ENCODE measurements around the gene FLNB. TPM values are rescaled to one million over a fixed set of nuclear protein-coding genes. Genes with fewer than 3 reads are reported as not detected.

FLNB gene
- total RNA-seq, 2 donors from 2014 or later: 246 to 362 TPM

DNA sequence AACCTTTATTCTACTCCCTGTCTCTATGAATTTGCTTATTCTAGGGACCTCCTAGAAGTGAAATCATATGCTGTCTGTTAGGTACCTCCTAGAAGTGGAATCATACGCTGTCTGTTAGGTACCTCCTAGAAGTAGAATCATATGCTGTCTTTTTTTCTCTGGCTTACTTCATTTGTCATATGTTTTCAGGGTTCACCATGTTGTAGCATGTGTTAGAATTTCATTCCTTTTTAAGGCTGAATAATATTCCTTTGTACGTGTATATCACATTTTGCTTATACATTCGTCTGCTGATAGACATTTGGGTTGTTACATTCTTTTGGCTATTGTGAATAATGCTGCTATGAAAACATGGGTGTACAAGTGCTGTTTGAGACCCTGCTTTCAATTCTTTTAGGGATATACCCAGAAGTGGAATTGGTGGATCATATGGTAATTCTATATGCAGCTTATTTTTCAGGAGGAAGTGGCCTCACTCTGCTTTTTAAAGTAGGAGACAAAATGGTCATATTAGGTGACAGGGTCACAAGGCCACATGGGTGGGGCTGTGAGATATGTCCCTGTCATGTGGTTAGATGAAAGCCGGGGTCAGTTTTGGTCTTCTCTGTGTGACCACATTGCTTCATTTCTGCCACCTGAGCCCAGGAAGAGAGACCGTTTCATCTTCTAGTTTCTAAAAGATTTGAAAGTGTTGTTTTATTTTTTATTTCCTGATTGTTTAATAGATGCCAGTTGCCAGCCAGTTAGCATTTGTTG, 76.7 kb downstream of the FLNB start:
- H3K4me3 ChIP-seq: no peak overlapping the region
- no peak overlapping the region for H3K9ac ChIP-seq (ENCODE audit: low read depth in 2 of 2, low read length in 2 of 2)
- DNase-seq: no peak
- no peaks in the 10 kb centered on the region for H3K27me3 ChIP-seq
- H3K36me3 ChIP-seq: no peaks in the 10 kb centered on the region
- intact Hi-C loops (cut with DNase I): no loop called here
- H3K4me1 ChIP-seq: no peaks in the 10 kb centered on the region
- TF ChIP-seq, protein P1, sequence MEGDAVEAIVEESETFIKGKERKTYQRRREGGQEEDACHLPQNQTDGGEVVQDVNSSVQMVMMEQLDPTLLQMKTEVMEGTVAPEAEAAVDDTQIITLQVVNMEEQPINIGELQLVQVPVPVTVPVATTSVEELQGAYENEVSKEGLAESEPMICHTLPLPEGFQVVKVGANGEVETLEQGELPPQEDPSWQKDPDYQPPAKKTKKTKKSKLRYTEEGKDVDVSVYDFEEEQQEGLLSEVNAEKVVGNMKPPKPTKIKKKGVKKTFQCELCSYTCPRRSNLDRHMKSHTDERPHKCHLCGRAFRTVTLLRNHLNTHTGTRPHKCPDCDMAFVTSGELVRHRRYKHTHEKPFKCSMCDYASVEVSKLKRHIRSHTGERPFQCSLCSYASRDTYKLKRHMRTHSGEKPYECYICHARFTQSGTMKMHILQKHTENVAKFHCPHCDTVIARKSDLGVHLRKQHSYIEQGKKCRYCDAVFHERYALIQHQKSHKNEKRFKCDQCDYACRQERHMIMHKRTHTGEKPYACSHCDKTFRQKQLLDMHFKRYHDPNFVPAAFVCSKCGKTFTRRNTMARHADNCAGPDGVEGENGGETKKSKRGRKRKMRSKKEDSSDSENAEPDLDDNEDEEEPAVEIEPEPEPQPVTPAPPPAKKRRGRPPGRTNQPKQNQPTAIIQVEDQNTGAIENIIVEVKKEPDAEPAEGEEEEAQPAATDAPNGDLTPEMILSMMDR (IDR thresholded peaks at IDR 0.05): no peak
- H3K9me3 ChIP-seq: no peaks in the 10 kb centered on the region
- no peak overlapping the region for H3K27ac ChIP-seq

DNA sequence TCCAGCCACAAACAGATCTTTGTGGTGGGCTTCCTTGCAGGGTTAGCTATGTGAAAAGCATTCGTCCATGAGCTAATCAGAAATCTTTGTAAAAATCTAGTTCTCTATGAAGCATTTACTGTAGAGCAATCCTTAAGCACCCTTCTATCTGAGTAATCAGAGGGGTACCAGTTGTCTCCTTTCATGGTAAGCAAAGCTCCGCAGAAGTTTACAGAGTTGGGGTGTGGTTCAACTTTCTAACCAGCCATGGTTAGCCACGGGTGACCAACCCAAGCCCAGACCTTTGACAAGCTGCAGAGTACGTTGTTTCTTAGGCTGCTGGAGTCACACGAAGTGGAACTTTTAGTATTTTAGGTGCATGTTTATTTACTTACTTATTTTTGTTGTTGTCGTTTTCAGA, 77.4 kb downstream of the FLNB start:
- Histone ChIP-seq H3K27ac (no peak overlapping the region), H3K4me1 (no peaks in the 10 kb centered on the region), H3K4me3 (no peak overlapping the region), H3K27me3 (no peaks in the 10 kb centered on the region), H3K36me3 (no peaks in the 10 kb centered on the region), H3K9ac (ENCODE audit: low read depth in 2 of 2, low read length in 2 of 2) (no peak overlapping the region), H3K9me3 (no peaks in the 10 kb centered on the region)
- intact Hi-C loops (cut with DNase I): no loop called here
- no peak for DNase-seq
- TF ChIP-seq, protein P1 (IDR thresholded peaks at IDR 0.05): no peak

DNA sequence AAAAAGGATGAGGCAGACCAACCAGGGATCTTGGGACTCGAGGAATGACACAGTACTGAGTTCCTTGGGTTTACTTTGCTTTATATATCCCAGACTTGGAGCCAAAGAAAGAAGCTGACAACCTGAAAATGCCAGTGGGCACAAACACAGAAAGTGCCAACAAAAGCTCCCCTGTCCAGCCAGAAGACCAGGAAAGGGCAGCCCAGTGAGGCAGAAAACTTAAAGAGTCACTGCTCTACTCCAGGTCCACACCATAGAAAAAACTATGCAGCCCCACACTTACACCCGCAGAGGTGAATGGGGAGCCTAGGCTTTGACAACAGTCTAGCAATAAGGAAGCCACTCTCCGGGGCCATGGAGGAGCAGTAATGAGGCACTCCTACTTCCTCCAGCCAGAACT, 80.3 kb downstream of the FLNB start:
- no peak overlapping the region for H3K4me3 ChIP-seq
- H3K9me3 ChIP-seq: no peaks in the 10 kb centered on the region
- H3K4me1 ChIP-seq: no peaks in the 10 kb centered on the region
- no peak overlapping the region for H3K27ac ChIP-seq
- H3K9ac ChIP-seq (ENCODE audit: low read depth in 2 of 2, low read length in 2 of 2): no peak overlapping the region
- no peaks in the 10 kb centered on the region for H3K27me3 ChIP-seq
- TF ChIP-seq, protein P1 (IDR thresholded peaks at IDR 0.05): no peak
- intact Hi-C loops (cut with DNase I): no loop called here
- no peak for DNase-seq
- H3K36me3 ChIP-seq: no peaks in the 10 kb centered on the region

DNA sequence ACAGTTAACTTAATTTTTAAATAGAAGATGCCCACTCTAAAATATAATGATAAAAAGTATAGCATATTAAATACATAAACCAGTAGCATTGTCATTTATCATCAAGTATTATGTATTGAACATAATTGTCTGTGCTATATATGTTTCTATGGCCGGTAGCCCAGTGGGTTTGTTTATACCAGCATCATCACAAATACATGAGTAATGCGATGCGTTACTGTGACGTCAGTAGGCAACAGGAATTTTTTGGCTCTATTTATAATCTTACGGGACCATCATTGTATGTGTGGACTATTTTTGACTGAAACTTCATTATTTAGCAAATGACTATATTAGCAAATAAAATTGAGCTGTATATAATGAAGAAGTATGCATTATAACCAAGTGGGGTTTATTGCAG, 82.1 kb downstream of the FLNB start:
- H3K27ac ChIP-seq: no peak overlapping the region
- H3K36me3 ChIP-seq: no peaks in the 10 kb centered on the region
- no peak overlapping the region for H3K9ac ChIP-seq (ENCODE audit: low read depth in 2 of 2, low read length in 2 of 2)
- H3K4me1 ChIP-seq: no peaks in the 10 kb centered on the region
- H3K9me3 ChIP-seq: no peaks in the 10 kb centered on the region
- no peaks in the 10 kb centered on the region for H3K27me3 ChIP-seq
- intact Hi-C loops (cut with DNase I): no loop called here
- DNase-seq: no peak
- TF ChIP-seq, protein P1 (IDR thresholded peaks at IDR 0.05): no peak
- H3K4me3 ChIP-seq: no peak overlapping the region

DNA sequence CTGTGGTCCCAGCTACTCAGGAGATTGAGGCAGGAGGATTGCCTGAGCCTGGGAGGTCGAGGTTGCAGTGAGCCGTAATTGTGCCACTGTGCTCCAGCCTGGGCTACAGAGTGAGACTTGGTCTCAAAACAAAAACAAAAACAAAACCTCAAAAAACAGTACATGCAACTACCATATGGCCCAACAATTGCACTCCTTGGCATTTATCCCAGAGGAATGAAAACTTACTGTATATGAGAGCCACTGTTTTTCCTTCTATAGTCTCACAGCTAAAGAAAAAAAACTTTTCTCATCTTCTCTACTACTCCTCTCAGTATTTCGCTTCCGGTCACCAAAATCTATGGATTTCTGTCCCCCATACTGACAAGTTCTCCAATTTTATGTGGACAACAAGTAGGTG, 84.3 kb downstream of the FLNB start:
- Histone ChIP-seq H3K9ac (ENCODE audit: low read depth in 2 of 2, low read length in 2 of 2) (no peak overlapping the region), H3K27ac (no peak overlapping the region), H3K36me3 (peaks cover 5% of the 10 kb centered on the region), H3K4me3 (no peak overlapping the region), H3K4me1 (no peaks in the 10 kb centered on the region), H3K27me3 (no peaks in the 10 kb centered on the region), H3K9me3 (no peaks in the 10 kb centered on the region)
- TF ChIP-seq, protein P1 (IDR thresholded peaks at IDR 0.05): no peak
- DNase-seq: no peak
- intact Hi-C loops (cut with DNase I): no loop called here
